Suprapubic skin (tissue), 4 donors: Measurements from ENCODE around the gene FHOD3. TPM values are rescaled to one million over a fixed set of nuclear protein-coding genes. Genes with fewer than 3 reads are reported as not detected.

ENCODE experiments used
- DNase-seq, 2 donors: peaks; one replicate each; pipeline ENCODE4 v3.0.0-alpha.2; 2019; ENCODE audit warnings: low spot score in 2 of 2
- H3K27ac ChIP-seq: fragments of 200-600 bp; sonication (generic); one replicate; pipeline ENCODE4 v1.5.1; 2019
- H3K27me3 ChIP-seq: fragments of 200-600 bp; sonication (generic); one replicate; pipeline ENCODE4 v1.5.1; 2019
- H3K36me3 ChIP-seq: fragments of 200-600 bp; sonication (generic); one replicate; pipeline ENCODE4 v1.5.1; 2019
- H3K4me1 ChIP-seq: fragments of 200-600 bp; sonication (generic); one replicate; pipeline ENCODE4 v1.5.1; 2019
- H3K4me3 ChIP-seq: fragments of 200-600 bp; sonication (generic); one replicate; pipeline ENCODE4 v1.5.1; 2019; ENCODE audit warnings: mild to moderate bottlenecking
- H3K9me3 ChIP-seq: fragments of 200-600 bp; sonication (generic); one replicate; pipeline ENCODE4 v1.5.1; 2019
- CTCF ChIP-seq, 2 donors: fragments of 200-600 bp in 1 of 2; fragments of 450-650 bp in 1 of 2; sonication (generic) in 1 of 2; IDR thresholded peaks; one replicate each; pipeline ENCODE4 v1.5.1; 2016 to 2019; ENCODE audit warnings: antibody characterized with exemption in 2 of 2, mild to moderate bottlenecking in 1 of 2, moderate library complexity in 1 of 2
- EP300 ChIP-seq: sonication (generic); formaldehyde crosslinking; IDR thresholded peaks from one replicate; pipeline ENCODE4 v1.6.1; 2017; ENCODE audit warnings: antibody characterized with exemption
- POLR2A ChIP-seq, 2 donors: fragments of 450-650 bp; IDR thresholded peaks; one replicate each; pipeline ENCODE4 v1.6.1; 2017; ENCODE audit warnings: antibody characterized with exemption in 2 of 2, mild to moderate bottlenecking in 2 of 2, moderate library complexity in 2 of 2
- POLR2AphosphoS5 ChIP-seq, 3 donors: sonication (generic); formaldehyde crosslinking; IDR thresholded peaks; one replicate each; pipeline ENCODE4 v1.6.1; 2017; ENCODE audit warnings: antibody characterized with exemption in 3 of 3
- WGBS: methylation state at CpG from one replicate; pipeline ENCODE4 v1.1.5; 2018; 5-methylcytosine and 5-hydroxymethylcytosine counted together
- total RNA-seq, 4 donors: library from RNA; depleted of rRNA; stranded (reverse); fragments of >200 nt; gene quantifications; one replicate each; pipeline ENCODE4 v1.1.0, GENCODE V29; 2016

FHOD3 gene
- total RNA-seq, 4 donors from 2014 or later, result 5.8 to 18.7 (median 15.5) TPM

GRCh38 chr18:36386150-36386920, 88.8 kb downstream of the FHOD3 start:
- H3K4me1 ChIP-seq, result peaks cover 4% of the 10 kb centered on the region
- WGBS, result 61% methylated on average over 9 of the region's 10 CpGs

GRCh38 chr18:36387310-36387709, 89.8 kb downstream of the FHOD3 start:
- DNase-seq, result no peak
- H3K4me1 ChIP-seq, result peaks cover 4% of the 10 kb centered on the region
- no peaks in the 10 kb centered on the region for H3K27me3 ChIP-seq
- TF ChIP-seq EP300 (no peak), CTCF (IDR thresholded peaks at IDR 0.05) (no peak), POLR2A (IDR thresholded peaks at IDR 0.05) (no peak), POLR2AphosphoS5 (IDR thresholded peaks at IDR 0.05) (no peak)
- no peak overlapping the region for H3K27ac ChIP-seq
- WGBS, result 61% methylated on average over 3 of the region's 3 CpGs
- no peaks in the 10 kb centered on the region for H3K36me3 ChIP-seq
- no peak overlapping the region for H3K4me3 ChIP-seq
- H3K9me3 ChIP-seq, result no peaks in the 10 kb centered on the region

More at GRCh38 chr18:36386150-36386920, 88.8 kb downstream of the FHOD3 start:
- Histone ChIP-seq H3K27ac (no peak overlapping the region), H3K4me3 (no peak overlapping the region), H3K36me3 (no peaks in the 10 kb centered on the region), H3K9me3 (no peaks in the 10 kb centered on the region), H3K27me3 (no peaks in the 10 kb centered on the region)
- TF ChIP-seq POLR2A (IDR thresholded peaks at IDR 0.05), result no peak
- no peak for TF ChIP-seq CTCF (IDR thresholded peaks at IDR 0.05)
- no peak for TF ChIP-seq EP300
- no peak for TF ChIP-seq POLR2AphosphoS5 (IDR thresholded peaks at IDR 0.05)
- no peak for DNase-seq

- no peak for DNase-seq
- TF ChIP-seq CTCF (IDR thresholded peaks at IDR 0.05) (no peak), POLR2A (IDR thresholded peaks at IDR 0.05) (no peak), EP300 (no peak), POLR2AphosphoS5 (IDR thresholded peaks at IDR 0.05) (no peak)
Observed at GRCh38 chr18:36388310-36388709, 90.8 kb downstream of the FHOD3 start.

GRCh38 chr18:36389027-36389426, 91.5 kb downstream of the FHOD3 start:
- WGBS, result 86% methylated on average over 7 of the region's 7 CpGs
- no peak for TF ChIP-seq POLR2A (IDR thresholded peaks at IDR 0.05)

More at GRCh38 chr18:36388310-36388709, 90.8 kb downstream of the FHOD3 start:
- WGBS, result 83% methylated on average over 4 of the region's 4 CpGs
- Histone ChIP-seq H3K27me3 (no peaks in the 10 kb centered on the region), H3K36me3 (no peaks in the 10 kb centered on the region), H3K9me3 (no peaks in the 10 kb centered on the region), H3K4me1 (peaks cover 4% of the 10 kb centered on the region), H3K27ac (no peak overlapping the region), H3K4me3 (no peak overlapping the region)

GRCh38 chr18:36389811-36390581, 92.5 kb downstream of the FHOD3 start:
- Histone ChIP-seq H3K36me3 (no peaks in the 10 kb centered on the region), H3K9me3 (no peaks in the 10 kb centered on the region), H3K27ac (no peak overlapping the region), H3K27me3 (no peaks in the 10 kb centered on the region), H3K4me3 (no peak overlapping the region), H3K4me1 (peaks cover 4% of the 10 kb centered on the region)
- no peak for DNase-seq
- WGBS, result 49% methylated on average over 3 of the region's 5 CpGs
- TF ChIP-seq EP300 (no peak), POLR2AphosphoS5 (IDR thresholded peaks at IDR 0.05) (no peak), CTCF (IDR thresholded peaks at IDR 0.05) (no peak), POLR2A (IDR thresholded peaks at IDR 0.05) (no peak)

More at GRCh38 chr18:36389027-36389426, 91.5 kb downstream of the FHOD3 start:
- Histone ChIP-seq H3K9me3 (no peaks in the 10 kb centered on the region), H3K4me1 (peaks cover 4% of the 10 kb centered on the region), H3K36me3 (no peaks in the 10 kb centered on the region), H3K27me3 (no peaks in the 10 kb centered on the region), H3K27ac (no peak overlapping the region), H3K4me3 (no peak overlapping the region)
- no peak for DNase-seq
